HepG2 (cell line): ENCODE measurements around the gene IGIP. TPM values are rescaled to one million over a fixed set of nuclear protein-coding genes. Genes with fewer than 3 reads are reported as not detected.
A peak's percentile ranks its signal among the peaks of the same experiment; 100 is the strongest.

Source experiments
- ELF4 ChIP-seq: sonication (generic); formaldehyde crosslinking; IDR thresholded peaks from 2 replicates; pipeline ENCODE4 v1.5.0; 2020; ENCODE audit warnings: missing genetic modification reagents, mild to moderate bottlenecking, moderate library complexity, borderline replicate concordance
- FOSL2 ChIP-seq: sonication (generic); formaldehyde crosslinking; IDR thresholded peaks from 2 replicates; pipeline ENCODE4 v1.4.0; 2020; ENCODE audit warnings: missing genetic modification reagents
- GATA4 ChIP-seq: sonication (generic); IDR thresholded peaks from 2 replicates; pipeline ENCODE4 v1.6.1; 2016; ENCODE audit warnings: antibody characterized with exemption, low read depth, borderline replicate concordance
- HNRNPK ChIP-seq: fragments of 200-400 bp; formaldehyde crosslinking; IDR thresholded peaks from 2 replicates; pipeline ENCODE4 v1.6.1; 2018; ENCODE audit warnings: low read length, low read depth, moderate library complexity, mild to moderate bottlenecking; ENCODE audit not compliant: poor library complexity, severe bottlenecking
- HNRNPL ChIP-seq: fragments of 200-400 bp; formaldehyde crosslinking; IDR thresholded peaks from 2 replicates; pipeline ENCODE4 v1.6.1; 2017; ENCODE audit warnings: mild to moderate bottlenecking, low read depth, low read length
- MAFF ChIP-seq: IDR thresholded peaks from 2 replicates; pipeline ENCODE4 v1.6.1; 2011; ENCODE audit warnings: low read depth, low read length, improper control_type of control experiment
- NCOA1 ChIP-seq: sonication (generic); formaldehyde crosslinking; IDR thresholded peaks from 2 replicates; pipeline ENCODE4 v1.9.0; 2021; ENCODE audit warnings: missing genetic modification reagents
- PAX8 ChIP-seq: sonication (generic); formaldehyde crosslinking; IDR thresholded peaks from 2 replicates; pipeline ENCODE4 v1.8.0; 2022; ENCODE audit warnings: mild to moderate bottlenecking, missing genetic modification reagents, borderline replicate concordance
- PLRG1 ChIP-seq: fragments of 450-650 bp; conservative IDR thresholded peaks from 2 replicates; pipeline ENCODE4 v1.6.1; 2016
- RBFOX2 ChIP-seq: fragments of 200-400 bp; formaldehyde crosslinking; IDR thresholded peaks from 2 replicates; pipeline ENCODE4 v1.6.1; 2017; ENCODE audit warnings: low read depth, mild to moderate bottlenecking, low read length
- SAFB2 ChIP-seq: sonication (generic); formaldehyde crosslinking; IDR thresholded peaks from 2 replicates; pipeline ENCODE4 v1.5.1; 2020; ENCODE audit warnings: missing genetic modification reagents, low read depth, mild to moderate bottlenecking, borderline replicate concordance
- SIX1 ChIP-seq: sonication (generic); formaldehyde crosslinking; IDR thresholded peaks from 2 replicates; pipeline ENCODE4 v1.4.0; 2020; ENCODE audit warnings: missing genetic modification reagents, borderline replicate concordance
- SOX13 ChIP-seq, 3 experiments: fragments of 450-650 bp in 1 of 3; sonication (generic) in 1 of 3; formaldehyde crosslinking in 1 of 3; IDR thresholded peaks in 2 of 3; conservative IDR thresholded peaks in 1 of 3; 2 replicates each; pipeline versions ENCODE4 v1.5.0 to v1.6.1; 2016 to 2020; ENCODE audit warnings: antibody characterized with exemption in 1 of 3, mild to moderate bottlenecking in 1 of 3, missing compliant biosample characterization in 1 of 3, missing genetic modification reagents in 1 of 3, moderate library complexity in 1 of 3
- TEAD3 ChIP-seq: optimal IDR thresholded peaks from 2 replicates; pipeline ENCODE3; 2016; ENCODE audit warnings: borderline replicate concordance
- ZBTB38 ChIP-seq: sonication (generic); formaldehyde crosslinking; IDR thresholded peaks from 2 replicates; pipeline ENCODE4 v1.5.1; 2020; ENCODE audit warnings: mild to moderate bottlenecking, missing genetic modification reagents
- ZNF3 ChIP-seq: IDR thresholded peaks from 2 replicates; pipeline ENCODE4 v1.7.0; 2017; ENCODE audit warnings: inconsistent platforms
- ZNF652 ChIP-seq: IDR thresholded peaks from 2 replicates; pipeline ENCODE4 v1.6.1; 2016; ENCODE audit warnings: low read depth, borderline replicate concordance
- ZNF703 ChIP-seq: sonication (generic); formaldehyde crosslinking; IDR thresholded peaks from 2 replicates; pipeline ENCODE4 v1.5.1; 2020; ENCODE audit warnings: missing genetic modification reagents, mild to moderate bottlenecking, moderate library complexity, borderline replicate concordance
- polyA plus RNA-seq, 8 experiments: library from polyadenylated mRNA; depleted of rRNA in 3 of 8; stranded (reverse) in 7 of 8; unstranded in 1 of 8; fragments of >200 nt; fragmentation: Illumina TruSeq in 4 of 8; extraction: Trizol in 4 of 8; gene quantifications; 2 replicates each; pipeline versions ENCODE4 v1.2.1 to v1.2.3, GENCODE V29; 2011 to 2016; ENCODE audit warnings: low read depth in 4 of 8, missing spikeins in 1 of 8, mixed read lengths in 1 of 8; ENCODE audit not compliant: insufficient read depth in 1 of 8
- total RNA-seq, 5 experiments: library from RNA; depleted of rRNA; stranded (reverse); fragments of >200 nt; fragmentation: Illumina TruSeq; extraction: Trizol; gene quantifications; 2 replicates each; pipeline ENCODE4 v1.2.3, GENCODE V29; 2016; ENCODE audit warnings: low read depth in 1 of 5
- TF ChIP-seq, protein P1 (sequence below): sonication (generic); formaldehyde crosslinking; IDR thresholded peaks from 2 replicates; pipeline ENCODE4 v1.5.1; 2020; ENCODE audit warnings: missing genetic modification reagents, mild to moderate bottlenecking, borderline replicate concordance
- TF ChIP-seq, protein P2 (sequence below): sonication (generic); formaldehyde crosslinking; IDR thresholded peaks from 2 replicates; pipeline ENCODE4 v1.5.0; 2020; ENCODE audit warnings: mild to moderate bottlenecking, missing genetic modification reagents, borderline replicate concordance
- TF ChIP-seq, protein P3 (sequence below): sonication (generic); formaldehyde crosslinking; IDR thresholded peaks from 2 replicates; pipeline ENCODE4 v1.5.0; 2020; ENCODE audit warnings: missing genetic modification reagents
- TF ChIP-seq, protein P4 (sequence below): sonication (generic); formaldehyde crosslinking; IDR thresholded peaks from 2 replicates; pipeline ENCODE4 v1.5.1; 2020; ENCODE audit warnings: missing genetic modification reagents, mild to moderate bottlenecking, borderline replicate concordance
- TF ChIP-seq, protein P5 (sequence below): sonication (generic); formaldehyde crosslinking; IDR thresholded peaks from 2 replicates; pipeline ENCODE4 v1.4.0; 2020; ENCODE audit warnings: missing genetic modification reagents

The IGIP gene
- total and polyA plus RNA-seq, 2 of the 13 experiments (the other 11 are each of a cell fraction or from before 2014, with no cell fraction given), result 1.7 to 2.1 TPM

DNA sequence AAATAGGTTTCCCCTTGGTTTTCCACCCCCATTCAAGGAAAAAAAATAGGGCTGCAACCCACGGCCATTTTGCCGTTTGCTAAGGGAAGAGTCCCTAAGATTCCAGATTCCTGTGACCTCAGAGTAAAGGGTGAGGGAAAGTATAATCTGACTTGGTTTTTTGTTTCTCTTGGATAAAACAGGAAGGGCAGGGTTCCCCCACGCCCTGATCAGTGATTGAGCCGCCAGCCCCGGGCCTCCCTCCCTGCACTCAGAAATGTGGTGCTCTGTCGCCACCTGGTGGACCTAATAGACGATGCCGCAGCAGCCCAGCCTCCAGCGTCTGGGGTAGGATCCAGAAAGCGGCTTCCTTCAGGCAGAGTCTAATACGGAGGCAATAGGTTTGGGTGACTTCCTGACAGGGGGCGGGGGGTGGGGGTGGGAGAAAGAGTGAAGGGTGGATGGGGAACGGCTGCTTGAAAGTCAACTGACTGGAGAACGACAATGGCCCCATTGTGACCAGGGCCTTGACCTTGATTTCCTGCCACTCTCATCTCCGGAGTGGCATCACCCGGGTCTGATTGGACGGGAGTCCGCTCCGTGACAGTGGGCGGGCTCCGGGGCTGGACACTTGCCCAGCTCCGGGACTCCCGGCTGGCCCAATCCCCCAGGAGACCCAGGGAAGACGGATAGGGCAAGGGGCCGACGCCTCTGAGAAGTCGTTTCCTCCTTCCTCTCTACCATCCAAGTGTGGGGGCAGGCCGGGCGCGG, 31.5 kb downstream of the IGIP start (continued):
- TF ChIP-seq, protein P1, sequence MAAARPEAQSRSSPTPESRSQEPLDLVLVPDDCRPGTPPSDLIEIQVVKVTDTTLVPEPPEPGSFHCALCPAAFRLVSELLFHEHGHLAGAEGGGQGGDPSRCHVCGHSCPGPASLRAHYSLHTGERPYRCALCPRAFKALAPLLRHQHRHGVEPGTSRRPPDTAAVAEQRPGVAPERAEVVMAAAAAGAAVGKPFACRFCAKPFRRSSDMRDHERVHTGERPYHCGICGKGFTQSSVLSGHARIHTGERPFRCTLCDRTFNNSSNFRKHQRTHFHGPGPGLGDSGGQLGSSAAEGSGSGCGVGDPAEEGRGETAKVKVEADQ (CRISPR knock-in tag), result no peak
- TF ChIP-seq ZBTB38 (CRISPR knock-in tag), result no peak
- TF ChIP-seq, protein P2, sequence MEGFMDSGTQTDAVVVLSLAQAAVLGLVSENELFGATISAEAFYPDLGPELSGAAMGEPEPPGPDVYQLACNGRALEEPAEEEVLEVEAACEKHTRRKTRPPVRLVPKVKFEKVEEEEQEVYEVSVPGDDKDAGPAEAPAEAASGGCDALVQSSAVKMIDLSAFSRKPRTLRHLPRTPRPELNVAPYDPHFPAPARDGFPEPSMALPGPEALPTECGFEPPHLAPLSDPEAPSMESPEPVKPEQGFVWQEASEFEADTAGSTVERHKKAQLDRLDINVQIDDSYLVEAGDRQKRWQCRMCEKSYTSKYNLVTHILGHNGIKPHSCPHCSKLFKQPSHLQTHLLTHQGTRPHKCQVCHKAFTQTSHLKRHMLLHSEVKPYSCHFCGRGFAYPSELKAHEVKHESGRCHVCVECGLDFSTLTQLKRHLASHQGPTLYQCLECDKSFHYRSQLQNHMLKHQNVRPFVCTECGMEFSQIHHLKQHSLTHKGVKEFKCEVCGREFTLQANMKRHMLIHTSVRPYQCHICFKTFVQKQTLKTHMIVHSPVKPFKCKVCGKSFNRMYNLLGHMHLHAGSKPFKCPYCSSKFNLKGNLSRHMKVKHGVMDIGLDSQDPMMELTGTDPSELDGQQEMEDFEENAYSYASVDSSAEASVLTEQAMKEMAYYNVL (CRISPR knock-in tag), result no peak
- TF ChIP-seq GATA4, result no peak
- no peak for TF ChIP-seq PLRG1
- no peak for TF ChIP-seq SOX13 (IDR thresholded peaks at IDR 0.05)
- TF ChIP-seq SOX13 (CRISPR knock-in tag; conservative IDR thresholded peaks at IDR 0.05 in 1 of 2, IDR thresholded peaks at IDR 0.05 in 1 of 2), result peak in 1 of 2 experiments; percentile 78; a peak in 2 of 4 replicates
- TF ChIP-seq ZNF652 (CRISPR knock-in tag), result 0 out of 2 replicates have a peak, but pooled peaks have one; percentile 8
- TF ChIP-seq, protein P3, sequence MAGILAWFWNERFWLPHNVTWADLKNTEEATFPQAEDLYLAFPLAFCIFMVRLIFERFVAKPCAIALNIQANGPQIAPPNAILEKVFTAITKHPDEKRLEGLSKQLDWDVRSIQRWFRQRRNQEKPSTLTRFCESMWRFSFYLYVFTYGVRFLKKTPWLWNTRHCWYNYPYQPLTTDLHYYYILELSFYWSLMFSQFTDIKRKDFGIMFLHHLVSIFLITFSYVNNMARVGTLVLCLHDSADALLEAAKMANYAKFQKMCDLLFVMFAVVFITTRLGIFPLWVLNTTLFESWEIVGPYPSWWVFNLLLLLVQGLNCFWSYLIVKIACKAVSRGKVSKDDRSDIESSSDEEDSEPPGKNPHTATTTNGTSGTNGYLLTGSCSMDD (CRISPR knock-in tag), result no peak
- no peak for TF ChIP-seq HNRNPL
- TF ChIP-seq TEAD3 (CRISPR knock-in tag), result no peak
- peak; percentile 93 for TF ChIP-seq ZNF3 (CRISPR knock-in tag)
- no peak for TF ChIP-seq MAFF
- TF ChIP-seq ZNF703, result no peak
- TF ChIP-seq, protein P4, sequence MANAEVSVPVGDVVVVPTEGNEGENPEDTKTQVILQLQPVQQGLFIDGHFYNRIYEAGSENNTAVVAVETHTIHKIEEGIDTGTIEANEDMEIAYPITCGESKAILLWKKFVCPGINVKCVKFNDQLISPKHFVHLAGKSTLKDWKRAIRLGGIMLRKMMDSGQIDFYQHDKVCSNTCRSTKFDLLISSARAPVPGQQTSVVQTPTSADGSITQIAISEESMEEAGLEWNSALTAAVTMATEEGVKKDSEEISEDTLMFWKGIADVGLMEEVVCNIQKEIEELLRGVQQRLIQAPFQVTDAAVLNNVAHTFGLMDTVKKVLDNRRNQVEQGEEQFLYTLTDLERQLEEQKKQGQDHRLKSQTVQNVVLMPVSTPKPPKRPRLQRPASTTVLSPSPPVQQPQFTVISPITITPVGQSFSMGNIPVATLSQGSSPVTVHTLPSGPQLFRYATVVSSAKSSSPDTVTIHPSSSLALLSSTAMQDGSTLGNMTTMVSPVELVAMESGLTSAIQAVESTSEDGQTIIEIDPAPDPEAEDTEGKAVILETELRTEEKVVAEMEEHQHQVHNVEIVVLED (CRISPR knock-in tag), result no peak
- TF ChIP-seq RBFOX2, result no peak
- no peak for TF ChIP-seq SIX1
- no peak for TF ChIP-seq SAFB2
- TF ChIP-seq, protein P5, sequence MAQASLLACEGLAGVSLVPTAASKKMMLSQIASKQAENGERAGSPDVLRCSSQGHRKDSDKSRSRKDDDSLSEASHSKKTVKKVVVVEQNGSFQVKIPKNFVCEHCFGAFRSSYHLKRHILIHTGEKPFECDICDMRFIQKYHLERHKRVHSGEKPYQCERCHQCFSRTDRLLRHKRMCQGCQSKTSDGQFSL, result no peak
- TF ChIP-seq NCOA1, result no peak
- no peak for TF ChIP-seq HNRNPK
- TF ChIP-seq FOSL2, result peak; percentile 31; the same call in 1 of the 2 replicates
- no peak for TF ChIP-seq ELF4 (CRISPR knock-in tag)
- no peak for TF ChIP-seq PAX8
